Activated CD4-positive, alpha-beta T cell treated with anti-CD3 and anti-CD28 coated beads for 48 hours (primary cell): Measurements from ENCODE around the gene PLEKHA6.

Experiments
- DNase-seq: peaks from one replicate; pipeline ENCODE4 v3.0.0-alpha.2; 2020

The PLEKHA6 gene

GRCh38 chr1:204353213-204353910 is 6.4 kb downstream of the PLEKHA6 start:
- DNase-seq = no peak

GRCh38 chr1:204350857-204351573 is 8.7 kb downstream of the PLEKHA6 start:
- DNase-seq = peak; percentile 30

- DNase-seq = no peak
Measured at GRCh38 chr1:204350312-204350711, 9.4 kb downstream of the PLEKHA6 start.

- DNase-seq = no peak
Measured at GRCh38 chr1:204349602-204350001, 10.1 kb downstream of the PLEKHA6 start.

GRCh38 chr1:204348722-204349121 is 11.0 kb downstream of the PLEKHA6 start:
- no peak for DNase-seq

- no peak for DNase-seq
Measured at GRCh38 chr1:204348242-204348641, 11.5 kb downstream of the PLEKHA6 start.

- DNase-seq = no peak
Measured at GRCh38 chr1:204345941-204346645, 13.6 kb downstream of the PLEKHA6 start.

GRCh38 chr1:204345438-204345841 is 14.3 kb downstream of the PLEKHA6 start:
- DNase-seq = no peak

GRCh38 chr1:204344665-204345355 is 14.9 kb downstream of the PLEKHA6 start:
- DNase-seq = no peak

GRCh38 chr1:204343802-204344201 is 15.9 kb downstream of the PLEKHA6 start:
- DNase-seq = no peak

GRCh38 chr1:204343247-204343646 is 16.5 kb downstream of the PLEKHA6 start:
- no peak for DNase-seq

- no peak for DNase-seq
Measured at GRCh38 chr1:204342310-204342709, 17.4 kb downstream of the PLEKHA6 start.

- no peak for DNase-seq
Measured at GRCh38 chr1:204341380-204341779, 18.3 kb downstream of the PLEKHA6 start.

GRCh38 chr1:204340081-204340889 is 19.4 kb downstream of the PLEKHA6 start:
- no peak for DNase-seq

GRCh38 chr1:204339541-204339940 is 20.2 kb downstream of the PLEKHA6 start:
- DNase-seq = no peak

GRCh38 chr1:204338997-204339396 is 20.7 kb downstream of the PLEKHA6 start:
- no peak for DNase-seq

- DNase-seq = no peak
Measured at GRCh38 chr1:204338360-204338759, 21.4 kb downstream of the PLEKHA6 start.

- DNase-seq = no peak
Measured at GRCh38 chr1:204337583-204337982, 22.1 kb downstream of the PLEKHA6 start.

- DNase-seq = no peak
Measured at GRCh38 chr1:204337036-204337429, 22.7 kb downstream of the PLEKHA6 start.

- DNase-seq = no peak
Measured at GRCh38 chr1:204336421-204337035, 23.2 kb downstream of the PLEKHA6 start.

GRCh38 chr1:204335533-204335932 is 24.2 kb downstream of the PLEKHA6 start:
- no peak for DNase-seq

- no peak for DNase-seq
Measured at GRCh38 chr1:204335085-204335484, 24.6 kb downstream of the PLEKHA6 start.
